Measurements from ENCODE around the gene TCF21.

The TCF21 gene

DNA sequence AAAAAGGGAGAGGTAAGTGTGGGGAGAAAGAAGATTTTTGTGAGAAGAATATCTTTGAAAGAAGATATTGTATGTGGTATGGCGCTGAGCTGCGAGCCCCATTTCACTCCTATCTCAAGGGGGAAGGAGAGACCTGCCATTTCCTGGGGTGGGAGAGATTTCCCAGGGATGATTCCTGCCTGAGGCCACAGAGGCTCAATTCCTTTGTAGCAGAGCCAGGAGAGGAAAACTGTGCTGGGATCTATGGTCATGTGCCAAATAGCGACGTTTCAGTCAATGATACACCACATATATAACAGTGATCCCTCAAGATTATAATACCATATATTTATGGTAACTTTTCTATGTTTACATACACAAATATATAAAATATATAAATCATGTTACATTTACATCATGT, 28.9 kb downstream of the TCF21 start:
- H3K4me3 ChIP-seq (replicated peaks; ENCODE audit: insufficient read depth, low read length) = no peak overlapping the region
- DNase-seq (ENCODE audit: low read depth in 1 of 2, low spot score in 1 of 2) = no peak
- TF ChIP-seq, protein P1, sequence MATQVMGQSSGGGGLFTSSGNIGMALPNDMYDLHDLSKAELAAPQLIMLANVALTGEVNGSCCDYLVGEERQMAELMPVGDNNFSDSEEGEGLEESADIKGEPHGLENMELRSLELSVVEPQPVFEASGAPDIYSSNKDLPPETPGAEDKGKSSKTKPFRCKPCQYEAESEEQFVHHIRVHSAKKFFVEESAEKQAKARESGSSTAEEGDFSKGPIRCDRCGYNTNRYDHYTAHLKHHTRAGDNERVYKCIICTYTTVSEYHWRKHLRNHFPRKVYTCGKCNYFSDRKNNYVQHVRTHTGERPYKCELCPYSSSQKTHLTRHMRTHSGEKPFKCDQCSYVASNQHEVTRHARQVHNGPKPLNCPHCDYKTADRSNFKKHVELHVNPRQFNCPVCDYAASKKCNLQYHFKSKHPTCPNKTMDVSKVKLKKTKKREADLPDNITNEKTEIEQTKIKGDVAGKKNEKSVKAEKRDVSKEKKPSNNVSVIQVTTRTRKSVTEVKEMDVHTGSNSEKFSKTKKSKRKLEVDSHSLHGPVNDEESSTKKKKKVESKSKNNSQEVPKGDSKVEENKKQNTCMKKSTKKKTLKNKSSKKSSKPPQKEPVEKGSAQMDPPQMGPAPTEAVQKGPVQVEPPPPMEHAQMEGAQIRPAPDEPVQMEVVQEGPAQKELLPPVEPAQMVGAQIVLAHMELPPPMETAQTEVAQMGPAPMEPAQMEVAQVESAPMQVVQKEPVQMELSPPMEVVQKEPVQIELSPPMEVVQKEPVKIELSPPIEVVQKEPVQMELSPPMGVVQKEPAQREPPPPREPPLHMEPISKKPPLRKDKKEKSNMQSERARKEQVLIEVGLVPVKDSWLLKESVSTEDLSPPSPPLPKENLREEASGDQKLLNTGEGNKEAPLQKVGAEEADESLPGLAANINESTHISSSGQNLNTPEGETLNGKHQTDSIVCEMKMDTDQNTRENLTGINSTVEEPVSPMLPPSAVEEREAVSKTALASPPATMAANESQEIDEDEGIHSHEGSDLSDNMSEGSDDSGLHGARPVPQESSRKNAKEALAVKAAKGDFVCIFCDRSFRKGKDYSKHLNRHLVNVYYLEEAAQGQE (IDR thresholded peaks at IDR 0.05; ENCODE audit: insufficient replicate concordance, low read depth) = no peak
- TF ChIP-seq POLR2AphosphoS5 (IDR thresholded peaks at IDR 0.05; ENCODE audit: low read depth) = no peak
- no peak for TF ChIP-seq SPI1 (IDR thresholded peaks at IDR 0.05; ENCODE audit: borderline replicate concordance, low read depth)
- no peak for TF ChIP-seq GABPA (IDR thresholded peaks at IDR 0.05; ENCODE audit: low read depth)
- TF ChIP-seq, protein P2, sequence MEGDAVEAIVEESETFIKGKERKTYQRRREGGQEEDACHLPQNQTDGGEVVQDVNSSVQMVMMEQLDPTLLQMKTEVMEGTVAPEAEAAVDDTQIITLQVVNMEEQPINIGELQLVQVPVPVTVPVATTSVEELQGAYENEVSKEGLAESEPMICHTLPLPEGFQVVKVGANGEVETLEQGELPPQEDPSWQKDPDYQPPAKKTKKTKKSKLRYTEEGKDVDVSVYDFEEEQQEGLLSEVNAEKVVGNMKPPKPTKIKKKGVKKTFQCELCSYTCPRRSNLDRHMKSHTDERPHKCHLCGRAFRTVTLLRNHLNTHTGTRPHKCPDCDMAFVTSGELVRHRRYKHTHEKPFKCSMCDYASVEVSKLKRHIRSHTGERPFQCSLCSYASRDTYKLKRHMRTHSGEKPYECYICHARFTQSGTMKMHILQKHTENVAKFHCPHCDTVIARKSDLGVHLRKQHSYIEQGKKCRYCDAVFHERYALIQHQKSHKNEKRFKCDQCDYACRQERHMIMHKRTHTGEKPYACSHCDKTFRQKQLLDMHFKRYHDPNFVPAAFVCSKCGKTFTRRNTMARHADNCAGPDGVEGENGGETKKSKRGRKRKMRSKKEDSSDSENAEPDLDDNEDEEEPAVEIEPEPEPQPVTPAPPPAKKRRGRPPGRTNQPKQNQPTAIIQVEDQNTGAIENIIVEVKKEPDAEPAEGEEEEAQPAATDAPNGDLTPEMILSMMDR (IDR thresholded peaks at IDR 0.05; ENCODE audit: insufficient read depth, low read length) = no peak
- H3K27ac ChIP-seq (replicated peaks) = no peak overlapping the region
- H3K27me3 ChIP-seq (ENCODE audit: insufficient read depth, poor library complexity, severe bottlenecking) = peaks cover 7% of the 10 kb centered on the region

DNA sequence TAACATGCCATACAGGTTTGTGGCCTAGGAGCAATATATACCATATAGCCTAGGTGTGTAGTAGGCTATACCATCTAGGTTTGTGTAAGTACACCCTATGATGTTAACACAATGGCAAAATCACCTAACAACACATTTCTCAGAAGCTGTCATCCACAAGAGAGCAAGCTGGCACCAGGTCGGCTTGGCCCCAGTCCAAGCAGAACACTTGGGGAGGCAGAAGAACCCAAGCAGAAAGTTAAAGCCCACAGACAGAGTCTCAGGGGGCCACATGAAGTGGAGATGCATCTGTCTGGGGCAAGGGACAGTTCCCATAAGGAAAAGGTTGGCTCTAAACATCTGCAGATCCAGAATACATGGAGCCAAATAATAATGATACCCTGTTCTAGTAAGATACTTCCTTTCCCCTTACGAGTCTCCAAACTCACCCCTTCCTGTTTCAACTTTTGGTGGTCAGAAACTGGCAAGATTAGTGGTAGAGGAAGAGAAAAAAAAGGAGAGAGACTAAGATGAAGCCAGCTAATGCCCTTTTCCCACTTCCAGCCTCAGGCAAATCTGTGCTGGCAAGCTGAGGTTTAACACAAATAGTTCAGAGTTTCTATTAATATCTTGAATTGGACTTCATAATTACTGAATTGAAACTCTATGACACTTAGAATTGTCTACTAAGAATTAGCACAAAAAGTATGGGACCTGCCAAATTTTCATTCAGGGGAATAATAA, 29.5 kb downstream of the TCF21 start:
- Histone ChIP-seq H3K4me3 (replicated peaks; ENCODE audit: insufficient read depth, low read length) (no peak overlapping the region), H3K27me3 (ENCODE audit: insufficient read depth, poor library complexity, severe bottlenecking) (peaks cover 4% of the 10 kb centered on the region), H3K27ac (replicated peaks) (no peak overlapping the region)
- TF ChIP-seq POLR2AphosphoS5 (IDR thresholded peaks at IDR 0.05; ENCODE audit: low read depth) (no peak), SPI1 (IDR thresholded peaks at IDR 0.05; ENCODE audit: borderline replicate concordance, low read depth) (no peak), GABPA (IDR thresholded peaks at IDR 0.05; ENCODE audit: low read depth) (no peak)
- TF ChIP-seq, protein P2 (IDR thresholded peaks at IDR 0.05; ENCODE audit: insufficient read depth, low read length) = no peak
- TF ChIP-seq, protein P1 (IDR thresholded peaks at IDR 0.05; ENCODE audit: insufficient replicate concordance, low read depth) = no peak
- no peak for DNase-seq (ENCODE audit: low read depth in 1 of 2, low spot score in 1 of 2)

DNA sequence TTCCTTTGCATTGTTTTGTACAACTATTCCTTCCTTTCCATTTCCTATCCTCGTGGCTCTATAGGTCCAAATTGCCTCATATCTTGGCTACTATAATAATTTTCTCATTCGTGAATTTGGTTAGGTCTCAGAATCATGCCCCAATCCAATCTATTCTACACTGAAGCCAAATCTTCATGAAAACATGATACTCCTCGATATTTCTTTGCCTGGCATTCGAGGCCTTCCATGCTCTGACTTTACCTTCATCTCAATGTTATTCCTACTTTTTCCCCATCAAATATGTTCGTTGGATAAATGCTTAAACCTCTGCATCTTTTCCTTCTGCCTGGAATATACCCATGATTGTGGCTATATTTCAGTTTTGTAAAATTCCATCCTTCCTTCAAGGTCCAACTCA, 30.4 kb downstream of the TCF21 start:
- Histone ChIP-seq H3K4me3 (replicated peaks; ENCODE audit: insufficient read depth, low read length) (no peak overlapping the region), H3K27ac (replicated peaks) (no peak overlapping the region), H3K27me3 (ENCODE audit: insufficient read depth, poor library complexity, severe bottlenecking) (peaks cover 4% of the 10 kb centered on the region)
- TF ChIP-seq, protein P2 (IDR thresholded peaks at IDR 0.05; ENCODE audit: insufficient read depth, low read length) = no peak
- TF ChIP-seq SPI1 (IDR thresholded peaks at IDR 0.05; ENCODE audit: borderline replicate concordance, low read depth) (no peak), GABPA (IDR thresholded peaks at IDR 0.05; ENCODE audit: low read depth) (no peak)
- DNase-seq (ENCODE audit: low read depth in 1 of 2, low spot score in 1 of 2) = no peak

Measured in HL-60 (cell line).